ENCODE results near the gene ISG20L2. TPM values are rescaled to one million over a fixed set of nuclear protein-coding genes. Genes with fewer than 3 reads are reported as not detected.

The ISG20L2 gene
- total RNA-seq, 2 experiments from 2014 or later = 44.2 to 50.9 TPM

DNA sequence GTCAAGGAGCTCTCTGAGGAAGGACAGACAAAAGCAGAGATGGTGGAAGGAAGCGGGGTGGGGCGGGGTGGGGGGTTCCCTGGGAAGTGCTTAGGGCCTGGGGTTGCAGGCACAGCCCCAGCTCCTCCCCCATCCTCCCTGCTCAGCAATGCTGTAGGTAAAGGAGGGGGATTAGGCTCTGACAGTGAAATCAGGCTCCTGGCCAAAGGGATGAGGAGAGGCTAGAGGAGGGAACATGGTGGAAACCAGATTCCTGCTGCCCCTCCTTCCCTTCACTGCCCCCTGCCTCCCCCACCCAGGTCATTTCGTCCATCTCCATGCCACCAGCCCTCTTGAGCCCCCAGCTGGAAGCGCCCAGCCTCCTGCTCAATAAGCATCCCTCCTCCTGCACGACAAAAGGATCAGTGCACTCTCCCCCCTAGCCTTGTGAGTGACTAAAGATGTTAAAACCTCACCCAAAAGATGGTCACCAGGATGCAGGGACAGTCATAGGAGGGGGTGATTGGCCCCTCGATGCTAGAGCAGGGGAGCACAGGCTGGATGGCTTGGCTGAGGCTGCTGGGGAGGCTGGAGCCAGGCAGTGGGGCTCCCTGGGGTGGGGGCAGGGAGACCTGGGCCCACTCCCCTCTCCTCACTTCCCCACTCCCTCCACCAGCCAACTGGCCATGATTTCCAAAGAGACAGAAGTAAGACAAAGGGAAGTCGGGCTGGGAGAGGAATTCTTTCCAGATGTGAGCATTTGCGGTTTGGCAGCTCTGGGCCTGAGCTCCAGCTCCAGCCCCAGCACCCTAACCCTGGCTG is 20.9 kb downstream of the ISG20L2 start:
- ATAC-seq (ENCODE audit: poor library complexity) (no peak), DNase-seq (peak in 1 of 14 experiments; percentile 18)
- H3K27me3 ChIP-seq (ENCODE audit: control insufficient read depth in 1 of 2, insufficient read depth in 2 of 2, low read length in 2 of 2) = peaks cover 19 to 24% of the 10 kb centered on the region in 2 experiments
- Mint-ChIP-seq H3K27ac (peak overlapping the region; percentile 77), H3K36me3 (ENCODE audit: low read depth) (no peaks in the 10 kb centered on the region), H3K9me3 (no peaks in the 10 kb centered on the region), H3K4me1 (ENCODE audit: low read depth) (peaks cover 32% of the 10 kb centered on the region), H3K4me3 (peak overlapping the region; percentile 80), H3K27me3 (peaks cover 27% of the 10 kb centered on the region)
- CTCF ChIA-PET = interaction anchor here (0.9 to 4.6 kb wide), 5 partner anchors 18 to 102 kb away, joined by 3 to 51 read pairs (median 5); partner anchors contain the start of genes ISG20L2 and METTL25B
- TF ChIP-seq, protein P1, sequence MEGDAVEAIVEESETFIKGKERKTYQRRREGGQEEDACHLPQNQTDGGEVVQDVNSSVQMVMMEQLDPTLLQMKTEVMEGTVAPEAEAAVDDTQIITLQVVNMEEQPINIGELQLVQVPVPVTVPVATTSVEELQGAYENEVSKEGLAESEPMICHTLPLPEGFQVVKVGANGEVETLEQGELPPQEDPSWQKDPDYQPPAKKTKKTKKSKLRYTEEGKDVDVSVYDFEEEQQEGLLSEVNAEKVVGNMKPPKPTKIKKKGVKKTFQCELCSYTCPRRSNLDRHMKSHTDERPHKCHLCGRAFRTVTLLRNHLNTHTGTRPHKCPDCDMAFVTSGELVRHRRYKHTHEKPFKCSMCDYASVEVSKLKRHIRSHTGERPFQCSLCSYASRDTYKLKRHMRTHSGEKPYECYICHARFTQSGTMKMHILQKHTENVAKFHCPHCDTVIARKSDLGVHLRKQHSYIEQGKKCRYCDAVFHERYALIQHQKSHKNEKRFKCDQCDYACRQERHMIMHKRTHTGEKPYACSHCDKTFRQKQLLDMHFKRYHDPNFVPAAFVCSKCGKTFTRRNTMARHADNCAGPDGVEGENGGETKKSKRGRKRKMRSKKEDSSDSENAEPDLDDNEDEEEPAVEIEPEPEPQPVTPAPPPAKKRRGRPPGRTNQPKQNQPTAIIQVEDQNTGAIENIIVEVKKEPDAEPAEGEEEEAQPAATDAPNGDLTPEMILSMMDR (IDR thresholded peaks at IDR 0.05) = no peak
- H3K36me3 ChIP-seq (ENCODE audit: insufficient read depth, low read length) = no peaks in the 10 kb centered on the region
- peaks cover 35% of the 10 kb centered on the region for H3K4me1 ChIP-seq (ENCODE audit: insufficient read depth, low read length)
- no peak overlapping the region for H3K27ac ChIP-seq (ENCODE audit: low read depth in 1 of 2, low read length in 2 of 2)
- no peaks in the 10 kb centered on the region for H3K9me3 ChIP-seq (ENCODE audit: control insufficient read depth in 1 of 2, insufficient read depth in 1 of 2, low read length in 2 of 2)
- intact Hi-C loops (cut with DNase I, micrococcal nuclease) = loop anchor here (1.0 to 2.0 kb wide), 3 partner anchors 17 to 19 kb away; no protein-coding TSS in a partner anchor
- POLR2A ChIA-PET = interaction anchor here (0.8 to 2.7 kb wide), 9 partner anchors 8 to 48 kb away, joined by 3 to 25 read pairs (median 8); partner anchors contain the start of genes HDGF, ISG20L2, METTL25B and MRPL24
- H3K4me3 ChIP-seq (ENCODE audit: low read length) = no peak overlapping the region

DNA sequence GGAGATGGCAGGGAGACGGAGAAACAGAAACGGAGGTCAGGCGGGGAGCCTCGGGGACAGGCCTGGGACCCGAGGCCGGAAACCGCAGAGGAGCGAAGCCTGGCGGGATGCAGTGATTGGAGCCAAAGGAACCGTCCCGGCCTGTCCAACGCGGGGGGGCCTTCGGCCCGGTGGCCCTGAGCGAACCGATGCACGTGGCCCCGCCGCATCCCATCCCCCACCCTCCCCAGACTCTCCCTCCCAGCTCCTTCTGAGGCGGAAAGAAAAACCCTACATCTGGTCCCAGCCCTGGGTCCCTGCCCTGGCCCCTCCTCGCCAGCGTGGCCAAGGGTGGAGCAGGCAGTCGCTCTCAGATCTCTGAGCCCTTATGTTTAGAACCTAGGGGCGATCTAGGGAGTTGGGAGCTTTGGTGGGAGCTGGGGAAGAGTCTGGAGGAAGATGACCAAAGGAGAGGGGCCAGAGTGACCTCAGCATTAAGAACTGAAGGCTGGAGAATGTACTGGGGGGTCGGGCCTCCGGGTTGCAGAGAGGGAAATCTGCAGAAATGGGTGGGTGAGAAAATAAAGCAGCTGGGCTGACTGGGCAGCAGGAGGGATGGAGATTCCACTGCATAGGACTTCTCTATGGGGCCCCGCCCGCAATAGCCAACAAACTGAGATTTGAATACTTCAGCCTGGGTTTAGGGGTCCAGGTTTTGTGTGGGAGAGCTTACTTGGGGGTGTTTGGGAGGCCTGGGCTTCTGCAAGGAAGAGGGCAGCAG is 21.7 kb downstream of the ISG20L2 start:
- intact Hi-C loops (cut with DNase I, micrococcal nuclease) = loop anchor here (1.0 to 2.0 kb wide), 4 partner anchors 18 kb away; no protein-coding TSS in a partner anchor
- H3K9me3 ChIP-seq (ENCODE audit: control insufficient read depth in 1 of 2, insufficient read depth in 1 of 2, low read length in 2 of 2) = no peaks in the 10 kb centered on the region
- peak overlapping the region; percentile 77 for H3K4me3 ChIP-seq (ENCODE audit: low read length)
- H3K4me3 Mint-ChIP-seq = peak overlapping the region; percentile 97
- peak overlapping the region; percentile 53 to 66 for H3K27ac ChIP-seq (ENCODE audit: low read depth in 1 of 2, low read length in 2 of 2)
- peaks cover 32% of the 10 kb centered on the region for H3K27me3 Mint-ChIP-seq
- H3K36me3 ChIP-seq (ENCODE audit: insufficient read depth, low read length) = no peaks in the 10 kb centered on the region
- H3K27ac Mint-ChIP-seq = peak overlapping the region; percentile 77
- H3K36me3 Mint-ChIP-seq (ENCODE audit: low read depth) = no peaks in the 10 kb centered on the region
- H3K4me1 ChIP-seq (ENCODE audit: insufficient read depth, low read length) = peaks cover 35% of the 10 kb centered on the region
- POLR2A ChIA-PET = interaction anchor here (0.8 to 2.7 kb wide), 14 partner anchors 9 to 206 kb away, joined by 3 to 25 read pairs (median 6); partner anchors contain the start of genes HDGF, ISG20L2, MEF2D and METTL25B
- TF ChIP-seq, protein P1 (IDR thresholded peaks at IDR 0.05) = no peak
- peak; percentile 25 for ATAC-seq (ENCODE audit: poor library complexity)
- no peaks in the 10 kb centered on the region for H3K9me3 Mint-ChIP-seq
- H3K4me1 Mint-ChIP-seq (ENCODE audit: low read depth) = peaks cover 32% of the 10 kb centered on the region
- H3K27me3 ChIP-seq (ENCODE audit: control insufficient read depth in 1 of 2, insufficient read depth in 2 of 2, low read length in 2 of 2) = peaks cover 19 to 24% of the 10 kb centered on the region in 2 experiments
- CTCF ChIA-PET = interaction anchor here (0.9 to 4.6 kb wide), 10 partner anchors 15 to 101 kb away, joined by 3 to 51 read pairs (median 6); partner anchors contain the start of genes ISG20L2 and METTL25B
- DNase-seq = peak in 8 of 14 experiments; percentile 4 to 58 (median 26)
